ENCODE results near the gene GLIS1. TPM values are rescaled to one million over a fixed set of nuclear protein-coding genes. Genes with fewer than 3 reads are reported as not detected.

Gene GLIS1
- total RNA-seq, 1 donor from 2014 or later, result not detected

GRCh38 chr1:53599481-53599880 lies 139.5 kb downstream of the GLIS1 start:
- intact Hi-C loops (cut with micrococcal nuclease), result no loop called here

DNA sequence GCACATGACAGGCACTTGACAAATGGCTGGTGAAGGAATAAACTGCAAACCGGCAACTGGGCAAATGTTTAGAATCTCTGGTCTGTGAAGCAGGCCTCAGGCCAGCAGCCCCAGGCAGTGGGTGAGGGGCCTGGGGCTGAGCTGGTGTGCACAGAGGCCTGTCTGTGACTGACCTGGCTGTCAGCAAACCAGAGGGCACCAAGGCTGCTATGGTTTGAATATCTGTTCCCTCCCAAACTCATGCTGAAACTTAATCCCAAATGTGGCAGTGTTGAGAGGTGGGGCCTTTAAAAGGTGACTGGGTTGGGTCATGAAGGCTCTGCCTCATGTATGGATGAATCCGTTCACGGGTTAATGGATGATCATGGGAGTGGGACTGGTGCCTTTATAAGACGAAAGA lies 140.0 kb downstream of the GLIS1 start:
- intact Hi-C loops (cut with micrococcal nuclease), result no loop called here

- intact Hi-C loops (cut with micrococcal nuclease), result no loop called here
Observed at GRCh38 chr1:53595906-53596305, 143.1 kb downstream of the GLIS1 start.

DNA sequence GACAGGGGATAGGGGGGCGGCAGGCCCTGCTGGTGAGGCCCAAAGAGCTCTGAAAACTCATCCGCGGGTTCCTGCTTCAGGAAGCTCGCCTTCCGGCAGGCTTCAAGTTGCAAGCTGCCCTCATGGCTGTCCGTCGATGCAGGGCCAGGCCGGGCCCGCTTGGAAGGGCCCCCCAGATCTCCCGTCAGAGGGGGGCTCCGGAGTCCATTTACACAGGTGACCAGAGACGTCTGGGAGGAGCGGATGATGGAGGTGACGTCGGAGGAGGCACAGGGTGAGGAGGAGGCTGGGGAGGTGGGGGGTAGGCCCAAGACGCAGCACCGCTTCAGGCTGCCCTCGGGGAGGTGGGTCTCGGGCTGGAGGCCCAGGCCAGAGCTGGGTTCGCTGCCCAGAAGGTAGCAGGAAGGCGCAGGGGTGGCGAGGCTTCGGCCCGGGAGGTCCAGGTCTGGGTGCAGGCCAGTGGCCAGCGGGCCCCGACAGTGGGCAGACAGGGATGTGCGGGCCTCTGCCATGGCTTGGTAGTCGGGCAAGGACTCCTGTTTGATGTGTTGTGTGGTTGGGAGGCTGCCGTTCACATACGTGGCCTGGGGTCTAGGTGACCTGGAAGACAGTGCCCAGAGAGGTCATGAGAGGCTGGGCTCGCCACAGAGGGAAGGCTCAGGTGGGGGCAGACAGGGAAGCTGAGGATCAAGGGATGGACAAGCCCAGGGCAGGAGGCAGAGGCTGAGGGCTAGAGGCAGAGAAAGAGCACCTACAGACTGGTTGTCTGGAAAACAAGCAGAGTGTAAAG lies 144.4 kb downstream of the GLIS1 start:
- intact Hi-C loops (cut with micrococcal nuclease), result loop anchor here (5.0 kb wide), 1 partner anchor 107 kb away; no protein-coding TSS in a partner anchor

- intact Hi-C loops (cut with micrococcal nuclease), result loop anchor here (5.0 kb wide), 1 partner anchor 107 kb away; no protein-coding TSS in a partner anchor
Observed at GRCh38 chr1:53593758-53594380, 145.1 kb downstream of the GLIS1 start.

GRCh38 chr1:53592985-53593757 lies 145.8 kb downstream of the GLIS1 start:
- intact Hi-C loops (cut with micrococcal nuclease), result loop anchor here (5.0 kb wide), 1 partner anchor 106 kb away; no protein-coding TSS in a partner anchor

DNA sequence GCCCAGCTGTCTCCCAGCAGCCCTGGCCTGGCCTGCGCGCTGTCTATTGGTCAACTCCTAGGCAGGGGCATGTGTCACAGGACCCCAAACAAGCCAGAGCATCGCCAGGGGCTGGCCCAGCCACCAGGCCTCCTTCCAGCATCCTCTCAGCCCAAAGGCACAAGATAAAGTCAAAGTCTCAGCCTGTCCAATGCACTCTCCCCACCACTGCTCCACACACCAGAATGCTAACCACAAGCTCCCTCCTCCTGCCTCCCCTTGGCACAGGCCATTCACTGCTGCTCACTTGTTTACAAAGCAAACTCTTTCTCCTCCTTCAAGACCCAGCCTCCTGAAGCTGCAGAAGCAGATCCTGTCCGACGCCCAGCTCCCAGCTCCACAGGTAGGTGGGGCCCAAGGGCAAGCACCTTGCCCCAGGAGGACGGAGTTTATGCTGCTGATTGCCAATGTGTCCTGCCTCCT lies 146.4 kb downstream of the GLIS1 start:
- intact Hi-C loops (cut with micrococcal nuclease), result loop anchor here (5.0 kb wide), 1 partner anchor 105 kb away; no protein-coding TSS in a partner anchor

- intact Hi-C loops (cut with micrococcal nuclease), result loop anchor here (5.0 kb wide), 1 partner anchor 105 kb away; no protein-coding TSS in a partner anchor
Observed at GRCh38 chr1:53591924-53592323, 147.0 kb downstream of the GLIS1 start.

GRCh38 chr1:53590531-53591515 lies 148.1 kb downstream of the GLIS1 start:
- intact Hi-C loops (cut with micrococcal nuclease), result loop anchor here (5.0 kb wide), 1 partner anchor 104 kb away; no protein-coding TSS in a partner anchor

DNA sequence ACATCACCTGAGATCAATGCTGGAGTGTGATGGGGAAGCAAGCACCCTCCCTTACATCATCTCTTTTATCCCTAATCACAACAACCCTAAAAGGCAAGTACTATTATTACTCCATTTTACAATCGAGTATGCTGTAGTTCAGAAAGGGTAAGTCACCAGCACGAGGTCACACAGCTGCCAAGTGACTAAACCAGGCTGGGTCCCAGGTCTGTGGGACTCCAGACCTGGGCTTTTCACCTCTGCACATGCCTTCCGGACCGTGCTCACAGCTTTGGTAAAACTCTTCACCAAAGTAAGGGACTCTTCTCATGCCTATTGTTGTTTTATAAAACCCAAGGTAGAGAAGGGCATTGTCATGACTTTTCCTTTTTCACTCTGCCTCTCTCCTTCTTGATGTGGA lies 148.9 kb downstream of the GLIS1 start:
- intact Hi-C loops (cut with micrococcal nuclease), result loop anchor here (5.0 kb wide), 1 partner anchor 103 kb away; no protein-coding TSS in a partner anchor

GRCh38 chr1:53589043-53589887 lies 149.7 kb downstream of the GLIS1 start:
- intact Hi-C loops (cut with micrococcal nuclease), result no loop called here

GRCh38 chr1:53588053-53588779 lies 150.7 kb downstream of the GLIS1 start:
- intact Hi-C loops (cut with micrococcal nuclease), result no loop called here

GRCh38 chr1:53587252-53587988 lies 151.5 kb downstream of the GLIS1 start:
- intact Hi-C loops (cut with micrococcal nuclease), result no loop called here

DNA sequence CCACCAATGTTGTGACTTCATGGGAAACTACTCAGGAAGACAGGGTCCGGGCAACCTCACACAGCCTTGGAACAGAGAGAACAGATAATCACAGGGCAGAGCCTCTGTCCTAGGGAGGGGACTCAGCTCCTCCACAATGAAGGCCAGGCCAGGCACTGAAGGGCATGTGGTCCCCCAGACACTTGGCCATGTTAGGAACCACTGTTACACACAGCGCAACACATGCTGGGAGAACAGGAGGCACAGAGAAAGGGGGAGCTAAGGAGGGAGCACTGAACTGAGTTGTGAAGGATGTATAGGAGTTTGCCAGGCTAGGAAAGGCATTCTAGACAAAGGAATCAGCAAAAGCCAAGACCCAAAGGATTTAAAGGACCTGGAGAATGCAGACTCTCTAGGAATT lies 152.2 kb downstream of the GLIS1 start:
- intact Hi-C loops (cut with micrococcal nuclease), result no loop called here

DNA sequence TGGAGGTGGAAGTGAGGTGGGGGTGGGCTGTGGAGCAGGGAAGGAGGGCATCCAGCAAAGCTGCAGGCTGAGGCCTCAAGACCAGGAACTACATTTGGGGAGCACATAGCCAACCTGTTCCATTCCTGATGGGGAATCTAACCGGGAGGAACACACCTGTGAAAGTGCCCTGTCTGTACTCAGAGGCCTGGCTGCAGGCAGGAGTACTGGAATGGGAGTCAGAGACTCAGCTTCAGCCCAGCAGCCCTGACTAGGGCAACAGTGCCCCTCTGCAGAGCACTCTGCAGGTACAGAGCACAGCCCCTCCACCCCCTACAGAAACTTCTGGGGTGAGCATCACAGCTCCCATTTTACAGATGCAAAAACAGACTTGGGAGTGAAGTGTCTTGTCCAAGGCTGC lies 153.4 kb downstream of the GLIS1 start:
- intact Hi-C loops (cut with micrococcal nuclease), result loop anchor here (1.0 kb wide), 2 partner anchors 172 to 259 kb away; no protein-coding TSS in a partner anchor

GRCh38 chr1:53585129-53585528 lies 153.8 kb downstream of the GLIS1 start:
- intact Hi-C loops (cut with micrococcal nuclease), result loop anchor here (1.0 kb wide), 2 partner anchors 172 to 259 kb away; no protein-coding TSS in a partner anchor

DNA sequence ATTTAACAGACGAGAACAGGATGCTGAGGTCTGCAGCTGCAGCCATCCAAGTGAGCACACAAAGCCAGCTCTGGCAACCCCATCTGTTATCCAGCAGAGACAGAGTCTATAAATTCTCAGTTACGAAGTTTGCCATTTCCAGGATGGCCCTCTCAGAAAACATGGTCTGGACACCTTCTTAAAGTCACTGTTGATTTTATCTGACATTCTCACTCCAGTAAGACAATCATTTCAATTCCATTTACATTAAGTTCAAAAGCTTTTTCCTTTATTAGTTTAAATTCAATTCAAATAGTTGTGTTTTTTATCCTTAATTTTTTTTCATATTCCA lies 154.2 kb downstream of the GLIS1 start:
- intact Hi-C loops (cut with micrococcal nuclease), result loop anchor here (1.0 kb wide), 2 partner anchors 171 to 258 kb away; no protein-coding TSS in a partner anchor

Measured in T-helper 1 cell treated with Interleukin-12 subunit alpha and Interleukin-12 subunit beta and Interleukin-4 antibody, amounts not matched to agents 30 ng/mL and 1 ng/mL, for 36 hours (primary cell).